A673 (cell line): ENCODE results near the gene CDC42BPB. TPM values are rescaled to one million over a fixed set of nuclear protein-coding genes. Genes with fewer than 3 reads are reported as not detected.

Experiments used
- BruUV-seq: library from RNA; stranded (reverse); fragments of 400-500 nt; replicated peaks from 2 replicates; lab custom pipeline; 2021; lab: Mats Ljungman, UMichigan
- CTCF ChIA-PET: fragments of 300-600 bp; sonication (Branson Sonifier 250); formaldehyde crosslinking; loops from one replicate; lab custom pipeline; 2022; ENCODE audit warnings: antibody characterized with exemption; lab: Charles Lee
- POLR2A ChIA-PET: fragments of 300-600 bp; sonication (Branson Sonifier 250); formaldehyde crosslinking; loops from one replicate; lab custom pipeline; 2022; ENCODE audit warnings: antibody characterized with exemption; ENCODE audit not compliant: low non-redundant PET; lab: Charles Lee
- DNase-seq: peaks from one replicate; pipeline ENCODE4 v3.0.0-alpha.2; 2015; ENCODE audit warnings: low spot score
- H3K27ac ChIP-seq: fragments of 200-600 bp; sonication (generic); 2 replicates; pipeline ENCODE4 v1.5.1; 2016; ENCODE audit warnings: mixed run types, low read depth, mild to moderate bottlenecking, mixed read lengths, antibody characterized with exemption, low read length; ENCODE audit not compliant: poor library complexity, severe bottlenecking
- H3K27me3 ChIP-seq: fragments of 200-600 bp; sonication (generic); replicated peaks from 2 replicates; pipeline ENCODE4 v1.6.1; 2017; ENCODE audit warnings: mixed run types, low read depth, mild to moderate bottlenecking, mixed read lengths, antibody characterized with exemption, low read length; ENCODE audit not compliant: insufficient read depth, poor library complexity
- H3K36me3 ChIP-seq: fragments of 200-600 bp; sonication (generic); 2 replicates; pipeline ENCODE4 v1.6.1; 2016; ENCODE audit warnings: mixed run types, mild to moderate bottlenecking, mixed read lengths, antibody characterized with exemption, low read length; ENCODE audit not compliant: insufficient read depth, poor library complexity, severe bottlenecking
- H3K4me1 ChIP-seq: fragments of 200-600 bp; sonication (generic); 2 replicates; pipeline ENCODE4 v1.6.1; 2017; ENCODE audit warnings: mixed run types, mild to moderate bottlenecking, mixed read lengths, antibody characterized with exemption, low read length; ENCODE audit not compliant: insufficient read depth, poor library complexity, severe bottlenecking
- H3K4me3 ChIP-seq: fragments of 200-600 bp; sonication (generic); 2 replicates; pipeline ENCODE4 v1.5.1; 2016; ENCODE audit warnings: low read depth, mixed run types, mild to moderate bottlenecking, mixed read lengths, low read length; ENCODE audit not compliant: poor library complexity, severe bottlenecking
- H3K9me3 ChIP-seq: fragments of 200-600 bp; sonication (generic); 2 replicates; pipeline ENCODE4 v1.6.1; 2016; ENCODE audit warnings: mixed run types, low read depth, mild to moderate bottlenecking, mixed read lengths, antibody characterized with exemption, low read length; ENCODE audit not compliant: poor library complexity, severe bottlenecking
- EZH2 ChIP-seq: fragments of 200-600 bp; sonication (generic); IDR thresholded peaks from 2 replicates; pipeline ENCODE4 v1.6.1; 2017; ENCODE audit warnings: borderline replicate concordance, low read depth, mild to moderate bottlenecking, mixed read lengths, antibody characterized with exemption, low read length; ENCODE audit not compliant: poor library complexity, severe bottlenecking
- intact Hi-C: fragments of 100-400 bp; cut with micrococcal nuclease; formaldehyde crosslinking; loops from one replicate; pipeline ENCODE4 v1.10.0; 2022; ENCODE audit not compliant: unreplicated experiment
- total RNA-seq: library from RNA; stranded (reverse); gene quantifications from 2 replicates; pipeline ENCODE4 v1.2.3, GENCODE V29; 2021
- TF ChIP-seq, protein P1 (sequence below): fragments of 300-800, 200-600 bp; sonication (generic); conservative IDR thresholded peaks from 2 replicates; pipeline ENCODE4 v1.5.1; 2017; ENCODE audit warnings: low read depth, mild to moderate bottlenecking, antibody characterized with exemption, low read length, moderate library complexity, mixed read lengths

Gene CDC42BPB
- total RNA-seq, 1 experiment from 2014 or later, result 103 TPM

DNA sequence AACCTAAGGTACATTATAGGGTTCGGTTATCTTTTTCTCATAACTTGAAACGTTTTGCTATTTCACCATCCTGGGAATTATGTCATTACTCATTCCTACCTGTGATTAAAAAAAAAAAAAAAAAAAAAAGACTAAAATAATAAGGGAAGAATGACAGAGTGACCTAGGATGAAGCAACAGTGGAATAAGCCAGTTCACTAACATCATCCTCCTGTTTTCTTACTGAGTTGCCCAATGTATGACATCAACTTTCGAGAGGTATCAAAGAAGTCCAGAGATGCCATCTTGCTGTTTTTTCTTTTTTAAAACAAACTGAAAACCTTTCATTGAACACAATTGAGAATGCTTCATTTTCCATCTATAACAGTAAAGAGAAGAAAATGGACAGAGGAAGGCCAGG is 92.1 kb downstream of the CDC42BPB start:
- Histone ChIP-seq H3K27me3 (no peaks in the 10 kb centered on the region), H3K36me3 (peaks cover 83% of the 10 kb centered on the region), H3K27ac (no peak overlapping the region), H3K4me3 (no peak overlapping the region), H3K9me3 (no peaks in the 10 kb centered on the region), H3K4me1 (no peaks in the 10 kb centered on the region)
- no peak for TF ChIP-seq EZH2
- TF ChIP-seq, protein P1, sequence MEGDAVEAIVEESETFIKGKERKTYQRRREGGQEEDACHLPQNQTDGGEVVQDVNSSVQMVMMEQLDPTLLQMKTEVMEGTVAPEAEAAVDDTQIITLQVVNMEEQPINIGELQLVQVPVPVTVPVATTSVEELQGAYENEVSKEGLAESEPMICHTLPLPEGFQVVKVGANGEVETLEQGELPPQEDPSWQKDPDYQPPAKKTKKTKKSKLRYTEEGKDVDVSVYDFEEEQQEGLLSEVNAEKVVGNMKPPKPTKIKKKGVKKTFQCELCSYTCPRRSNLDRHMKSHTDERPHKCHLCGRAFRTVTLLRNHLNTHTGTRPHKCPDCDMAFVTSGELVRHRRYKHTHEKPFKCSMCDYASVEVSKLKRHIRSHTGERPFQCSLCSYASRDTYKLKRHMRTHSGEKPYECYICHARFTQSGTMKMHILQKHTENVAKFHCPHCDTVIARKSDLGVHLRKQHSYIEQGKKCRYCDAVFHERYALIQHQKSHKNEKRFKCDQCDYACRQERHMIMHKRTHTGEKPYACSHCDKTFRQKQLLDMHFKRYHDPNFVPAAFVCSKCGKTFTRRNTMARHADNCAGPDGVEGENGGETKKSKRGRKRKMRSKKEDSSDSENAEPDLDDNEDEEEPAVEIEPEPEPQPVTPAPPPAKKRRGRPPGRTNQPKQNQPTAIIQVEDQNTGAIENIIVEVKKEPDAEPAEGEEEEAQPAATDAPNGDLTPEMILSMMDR, result no peak
- no TSS peak for BruUV-seq
- intact Hi-C loops, result no loop called here
- DNase-seq, result no peak
- ChIA-PET POLR2A (no interaction called here), CTCF (no interaction called here)

DNA sequence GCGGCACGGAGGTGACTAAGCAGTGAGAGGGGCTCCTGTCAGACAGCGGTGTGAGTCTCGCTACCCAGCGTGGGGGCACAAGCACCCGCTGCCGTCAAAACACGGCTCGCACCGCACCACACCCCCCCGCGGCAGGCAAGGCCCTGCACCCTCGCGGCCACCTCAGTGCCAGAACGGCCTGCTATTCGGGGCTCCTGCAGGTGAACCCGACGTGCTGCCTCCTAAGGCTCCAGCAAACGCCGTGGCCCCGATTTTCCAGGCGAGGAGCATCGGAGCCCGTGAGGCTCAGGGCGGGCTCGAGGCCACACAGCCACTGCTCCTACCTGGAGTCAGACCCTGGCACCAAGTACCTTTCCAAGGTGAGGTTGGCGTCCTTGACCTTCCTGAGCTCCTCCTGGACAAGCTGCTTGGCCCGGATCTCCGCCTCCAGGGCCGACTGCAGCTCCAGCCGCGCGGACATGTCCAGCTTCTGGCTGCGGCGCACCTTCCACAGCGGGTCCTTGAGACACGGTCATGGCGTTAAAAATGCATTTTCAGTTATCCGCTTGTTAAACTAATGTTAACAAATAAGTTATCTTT is 93.1 kb downstream of the CDC42BPB start:
- TF ChIP-seq EZH2, result no peak
- TF ChIP-seq, protein P1, result no peak
- Histone ChIP-seq H3K9me3 (no peaks in the 10 kb centered on the region), H3K4me3 (no peak overlapping the region), H3K36me3 (peaks cover 85% of the 10 kb centered on the region), H3K27me3 (no peaks in the 10 kb centered on the region), H3K27ac (no peak overlapping the region), H3K4me1 (no peaks in the 10 kb centered on the region)
- BruUV-seq, result no TSS peak
- intact Hi-C loops, result no loop called here
- CTCF ChIA-PET, result no interaction called here
- DNase-seq, result no peak
- POLR2A ChIA-PET, result interaction anchor here (0.6 kb wide), 1 partner anchor 36 kb away, joined by 4 read pairs; no protein-coding TSS in a partner anchor

DNA sequence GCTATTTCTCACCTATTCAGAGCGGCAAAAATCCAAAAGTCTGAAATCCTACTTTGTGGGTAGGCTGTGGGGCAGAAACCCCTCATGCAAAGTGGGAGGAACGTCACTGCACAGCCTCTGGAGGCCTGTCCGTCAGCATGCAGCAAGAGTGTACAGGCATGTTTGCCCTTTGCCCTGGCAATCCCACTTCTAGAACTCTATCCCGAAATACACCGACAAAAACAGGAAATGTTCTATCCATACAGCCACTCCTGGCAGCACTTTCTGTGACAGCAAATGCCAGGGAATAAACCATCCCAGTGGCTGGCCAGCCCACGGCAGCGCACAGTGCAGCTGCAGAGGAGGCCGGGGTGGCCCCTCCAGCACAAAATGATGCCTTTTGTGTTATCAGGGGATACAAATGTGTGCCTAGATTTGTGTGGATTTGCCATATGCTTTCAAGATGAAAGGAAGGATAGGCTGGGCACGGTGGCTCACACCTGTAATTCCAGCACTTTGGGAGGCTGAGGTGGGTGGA is 95.2 kb downstream of the CDC42BPB start:
- ChIA-PET POLR2A (no interaction called here), CTCF (no interaction called here)
- Histone ChIP-seq H3K27ac (no peak overlapping the region), H3K36me3 (peaks cover 85% of the 10 kb centered on the region), H3K27me3 (no peaks in the 10 kb centered on the region), H3K4me3 (no peak overlapping the region), H3K9me3 (no peaks in the 10 kb centered on the region), H3K4me1 (no peaks in the 10 kb centered on the region)
- BruUV-seq, result no TSS peak
- TF ChIP-seq, protein P1, result no peak
- TF ChIP-seq EZH2, result no peak
- no peak for DNase-seq
- intact Hi-C loops, result no loop called here
